ENCODE measurements around the gene SMPDL3A.

SMPDL3A gene

DNA sequence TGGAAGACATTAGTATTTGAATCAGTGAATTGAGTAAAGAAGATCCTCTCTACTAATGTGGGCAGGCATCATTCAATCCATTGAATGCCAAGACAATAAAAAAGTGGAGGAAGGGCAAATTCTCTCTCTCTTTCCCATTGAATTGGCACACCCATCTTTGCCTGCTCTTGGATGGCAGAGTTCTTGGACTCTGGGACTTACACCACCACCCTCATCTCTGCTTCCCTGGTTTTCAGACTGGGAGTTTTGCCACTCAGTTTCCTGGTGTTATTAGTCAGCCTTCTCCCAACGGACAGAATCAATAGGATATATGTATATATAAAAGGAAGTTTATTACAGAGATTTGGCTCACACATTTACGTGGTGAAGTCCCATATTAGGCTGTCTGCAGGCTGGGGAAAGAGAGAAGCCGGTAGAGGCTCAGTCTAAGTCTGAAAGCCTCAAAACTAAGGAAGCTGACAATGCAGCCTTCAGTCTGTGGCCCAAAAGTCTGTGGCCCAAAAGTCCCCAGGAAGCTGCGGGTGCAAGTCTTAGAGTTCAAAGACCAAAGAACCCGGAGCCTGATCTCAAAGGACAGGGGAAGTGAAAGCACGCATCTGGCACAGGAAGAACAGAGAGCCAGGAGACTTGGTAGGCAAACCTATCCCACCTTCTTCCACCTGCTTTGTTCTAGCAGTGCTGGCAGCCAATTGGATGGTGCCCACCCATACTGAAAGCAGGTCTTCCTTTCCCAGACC is 64.4 kb downstream of the SMPDL3A start:
- DNase-seq (ENCODE audit: low read depth in 2 of 2): no peak
